Measurements from ENCODE around the gene ENTHD1. TPM values are rescaled to one million over a fixed set of nuclear protein-coding genes. Genes with fewer than 3 reads are reported as not detected.
"Not testable (repeated sequence)": the region's sequence is repeated elsewhere in the genome, so short reads cannot be mapped to it uniquely, and the experiment has no call there.

ENTHD1 gene
- total RNA-seq, 1 donor from 2014 or later: not detected

DNA sequence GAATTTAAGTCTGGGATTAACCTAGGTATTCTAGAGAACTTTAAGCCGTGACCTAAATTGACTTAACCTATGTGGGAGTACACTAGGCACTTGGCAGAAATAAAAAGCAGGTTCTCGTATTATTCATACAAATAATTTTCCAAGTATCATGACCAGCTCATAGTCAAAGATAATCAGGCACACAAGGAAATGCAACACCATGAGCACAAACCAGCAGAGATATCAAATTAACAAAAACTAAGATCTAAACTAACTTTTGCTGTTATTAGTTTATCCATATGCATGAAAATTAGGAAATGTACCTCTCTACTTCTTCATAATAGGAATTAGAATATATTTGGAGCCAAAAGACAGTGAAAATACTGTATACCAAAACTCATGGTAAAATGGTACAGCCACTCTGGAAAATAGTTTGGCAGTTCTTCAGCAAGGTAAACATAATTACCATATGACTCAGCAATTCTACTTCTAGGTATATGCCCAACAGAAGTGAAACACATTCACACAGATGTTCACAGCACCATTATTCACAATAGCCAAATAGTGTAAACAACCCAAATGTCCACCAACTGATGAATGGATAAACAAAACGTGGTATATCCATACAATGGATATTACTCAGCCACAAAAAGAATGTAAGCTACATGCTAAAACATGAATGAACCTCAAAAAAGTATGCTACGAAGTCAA, 154.1 kb downstream of the ENTHD1 start:
- no peak for TF ChIP-seq CTCF (IDR thresholded peaks at IDR 0.05; ENCODE audit: unreplicated experiment)
- Mint-ChIP-seq H3K4me1 (ENCODE audit: unreplicated experiment) (no peaks in the 10 kb centered on the region), H3K36me3 (ENCODE audit: low read depth, unreplicated experiment) (no peaks in the 10 kb centered on the region), H3K27me3 (ENCODE audit: unreplicated experiment) (peaks cover 2% of the 10 kb centered on the region), H3K27ac (ENCODE audit: unreplicated experiment) (no peak overlapping the region), H3K9me3 (ENCODE audit: unreplicated experiment) (no peaks in the 10 kb centered on the region), H3K4me3 (ENCODE audit: unreplicated experiment) (no peak overlapping the region)
- no peak for DNase-seq (ENCODE audit: low spot score)

DNA sequence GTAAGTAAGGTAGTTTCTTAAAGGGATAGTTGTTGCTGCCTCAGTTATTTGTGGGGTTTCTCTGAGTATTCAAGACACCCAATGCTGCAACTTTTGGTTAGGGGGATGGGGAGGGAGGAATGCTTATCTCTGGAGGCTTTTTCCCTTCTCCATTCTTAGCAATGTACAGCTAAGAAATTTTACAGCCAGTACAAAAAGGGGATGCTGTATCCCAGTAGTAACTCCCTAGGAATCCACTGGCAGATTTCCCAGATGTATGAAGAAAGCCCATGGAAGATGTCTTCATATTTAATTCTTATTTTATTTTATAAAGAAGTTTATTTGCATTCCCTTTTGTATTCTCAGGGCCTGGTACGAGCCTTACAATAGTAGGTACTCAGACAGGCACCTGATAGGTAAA, 154.8 kb downstream of the ENTHD1 start:
- peaks cover 2% of the 10 kb centered on the region for H3K27me3 Mint-ChIP-seq (ENCODE audit: unreplicated experiment)
- no peak overlapping the region for H3K4me3 Mint-ChIP-seq (ENCODE audit: unreplicated experiment)
- H3K9me3 Mint-ChIP-seq (ENCODE audit: unreplicated experiment): no peaks in the 10 kb centered on the region
- no peaks in the 10 kb centered on the region for H3K36me3 Mint-ChIP-seq (ENCODE audit: low read depth, unreplicated experiment)
- no peaks in the 10 kb centered on the region for H3K4me1 Mint-ChIP-seq (ENCODE audit: unreplicated experiment)
- H3K27ac Mint-ChIP-seq (ENCODE audit: unreplicated experiment): no peak overlapping the region
- DNase-seq (ENCODE audit: low spot score): no peak
- no peak for TF ChIP-seq CTCF (IDR thresholded peaks at IDR 0.05; ENCODE audit: unreplicated experiment)

GRCh38 chr22:39735776-39736175, 157.8 kb downstream of the ENTHD1 start:
- peaks cover 2% of the 10 kb centered on the region for H3K27me3 Mint-ChIP-seq (ENCODE audit: unreplicated experiment)
- no peaks in the 10 kb centered on the region for H3K36me3 Mint-ChIP-seq (ENCODE audit: low read depth, unreplicated experiment)
- no peak overlapping the region for H3K4me3 Mint-ChIP-seq (ENCODE audit: unreplicated experiment)
- no peak for TF ChIP-seq CTCF (IDR thresholded peaks at IDR 0.05; ENCODE audit: unreplicated experiment)
- H3K27ac Mint-ChIP-seq (ENCODE audit: unreplicated experiment): no peak overlapping the region
- no peaks in the 10 kb centered on the region for H3K4me1 Mint-ChIP-seq (ENCODE audit: unreplicated experiment)
- DNase-seq (ENCODE audit: low spot score): no peak
- no peaks in the 10 kb centered on the region for H3K9me3 Mint-ChIP-seq (ENCODE audit: unreplicated experiment)

DNA sequence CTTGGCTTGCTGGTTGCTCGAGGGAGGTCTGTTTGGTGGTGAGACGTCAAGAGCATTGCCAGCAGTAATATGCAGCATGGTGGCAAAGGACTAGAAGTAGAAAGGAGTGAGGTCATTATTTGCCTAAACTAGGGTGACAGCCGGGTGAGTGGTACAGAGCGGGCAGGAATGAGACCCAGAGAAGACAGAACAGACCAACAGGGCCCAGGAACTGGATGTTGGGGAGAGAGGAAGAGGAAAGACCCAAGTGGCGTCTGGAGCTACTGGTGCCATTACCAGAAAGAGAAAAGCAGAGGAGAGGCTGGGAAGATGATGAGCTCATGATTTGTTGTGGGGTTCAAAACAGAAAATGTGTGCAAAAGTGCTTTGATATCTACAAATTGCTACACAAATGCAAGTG, 158.7 kb downstream of the ENTHD1 start:
- no peaks in the 10 kb centered on the region for H3K36me3 Mint-ChIP-seq (ENCODE audit: low read depth, unreplicated experiment)
- H3K27me3 Mint-ChIP-seq (ENCODE audit: unreplicated experiment): peaks cover 2% of the 10 kb centered on the region
- no peak overlapping the region for H3K4me3 Mint-ChIP-seq (ENCODE audit: unreplicated experiment)
- H3K27ac Mint-ChIP-seq (ENCODE audit: unreplicated experiment): no peak overlapping the region
- no peak for TF ChIP-seq CTCF (IDR thresholded peaks at IDR 0.05; ENCODE audit: unreplicated experiment)
- no peak for DNase-seq (ENCODE audit: low spot score)
- no peaks in the 10 kb centered on the region for H3K4me1 Mint-ChIP-seq (ENCODE audit: unreplicated experiment)
- H3K9me3 Mint-ChIP-seq (ENCODE audit: unreplicated experiment): no peaks in the 10 kb centered on the region

DNA sequence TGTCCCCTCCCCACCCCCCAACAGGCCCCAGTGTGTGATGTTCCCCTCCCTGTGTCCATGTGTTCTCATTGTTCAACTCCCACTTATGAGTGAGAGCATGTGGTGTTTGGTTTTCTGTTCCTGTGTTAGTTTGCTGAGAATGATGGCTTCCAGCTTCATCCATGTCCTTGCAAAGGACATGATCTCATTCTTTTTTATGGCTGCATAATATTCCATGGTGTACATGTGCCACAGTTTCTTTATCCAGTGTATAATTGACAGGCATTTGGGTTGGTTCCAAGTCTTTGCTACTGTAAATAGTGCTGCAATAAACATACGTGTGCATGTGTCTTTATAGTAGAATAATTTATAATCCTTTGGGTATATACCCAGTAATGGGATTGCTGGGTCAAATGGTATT, 159.5 kb downstream of the ENTHD1 start:
- not testable (repeated sequence) for H3K27ac Mint-ChIP-seq (ENCODE audit: unreplicated experiment); H3K4me1 Mint-ChIP-seq (ENCODE audit: unreplicated experiment); DNase-seq (ENCODE audit: low spot score); H3K9me3 Mint-ChIP-seq (ENCODE audit: unreplicated experiment); H3K36me3 Mint-ChIP-seq (ENCODE audit: low read depth, unreplicated experiment); H3K4me3 Mint-ChIP-seq (ENCODE audit: unreplicated experiment); H3K27me3 Mint-ChIP-seq (ENCODE audit: unreplicated experiment)

Data from endothelial cell (in vitro differentiated cells).